Umbilical cord (tissue), 2 donors: Measurements from ENCODE around the gene NUCB2. TPM values are rescaled to one million over a fixed set of nuclear protein-coding genes. Genes with fewer than 3 reads are reported as not detected.
"Not testable (repeated sequence)": the region's sequence is repeated elsewhere in the genome, so short reads cannot be mapped to it uniquely, and the experiment has no call there.

Experiments
- DNase-seq: peaks from one replicate; pipeline ENCODE4 v3.0.0-alpha.2; 2015; ENCODE audit warnings: low spot score
- total RNA-seq: library from RNA; depleted of rRNA; stranded (reverse); fragments of >200 nt; gene quantifications from one replicate; pipeline ENCODE4 v1.2.3, GENCODE V29; 2014; ENCODE audit warnings: low replicate concordance; ENCODE audit not compliant: insufficient read depth

Gene NUCB2
- total RNA-seq, 1 donor from 2014 or later = 122 TPM

- not testable (repeated sequence) for DNase-seq
Observed at GRCh38 chr11:17268500-17268899, 8.0 kb upstream of the NUCB2 start.

- no peak for DNase-seq
Observed at GRCh38 chr11:17268902-17269301, 7.6 kb upstream of the NUCB2 start.

DNA sequence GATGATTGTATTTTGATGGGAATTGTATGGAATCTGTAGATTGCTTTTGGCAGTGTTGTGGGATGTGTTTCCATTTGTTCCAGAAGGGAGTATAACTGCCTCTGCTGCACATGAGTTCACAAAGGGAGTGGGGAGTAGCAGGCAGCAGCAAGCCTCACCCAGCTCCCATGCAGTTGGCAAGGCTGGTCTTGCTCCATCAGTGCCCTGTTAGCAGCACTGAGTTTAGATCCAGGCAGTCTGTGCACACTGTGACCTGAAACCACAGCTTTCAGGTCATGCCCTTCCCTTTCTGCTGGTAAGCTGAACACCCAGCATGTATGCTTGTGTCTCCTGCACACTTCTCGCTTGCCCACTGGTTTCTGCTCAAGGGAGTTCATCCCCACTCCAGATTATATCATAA, 3.7 kb upstream of the NUCB2 start:
- no peak for DNase-seq

- no peak for DNase-seq
Observed at GRCh38 chr11:17273211-17273610, 3.3 kb upstream of the NUCB2 start.

DNA sequence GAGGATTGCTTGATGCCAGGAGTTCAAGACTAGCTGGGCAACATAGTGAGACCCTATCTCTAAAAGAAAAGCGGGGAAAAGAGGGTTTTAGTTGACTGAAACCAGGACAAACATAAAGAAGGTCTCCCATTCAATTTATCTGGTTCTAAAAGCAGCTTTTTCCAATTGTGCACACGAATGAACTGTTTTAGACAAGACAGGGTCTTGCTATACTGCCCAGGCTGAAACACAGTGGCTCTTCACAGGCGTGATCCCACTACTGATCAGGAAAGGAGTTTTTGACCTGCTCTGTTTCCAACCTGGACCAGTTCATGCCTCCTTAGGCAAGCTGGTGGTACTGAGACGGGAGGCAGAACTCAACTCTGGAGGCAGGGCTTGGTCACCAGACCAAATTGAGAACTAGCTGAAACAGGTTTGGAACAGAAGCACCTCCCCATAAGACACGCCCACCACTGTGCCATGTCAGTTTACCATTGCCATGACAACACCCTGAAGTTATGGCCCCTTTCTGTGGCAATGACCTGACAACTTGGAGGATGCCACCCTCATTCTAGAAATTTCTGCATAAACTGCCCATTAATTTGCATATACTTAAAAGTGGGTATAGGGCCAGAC, 2.8 kb upstream of the NUCB2 start:
- DNase-seq = no peak

- DNase-seq = no peak
Observed at GRCh38 chr11:17275400-17276235, 921 bp upstream of the NUCB2 start.

- peak; percentile 67 for DNase-seq
Observed at GRCh38 chr11:17277024-17277584, 565 bp downstream of the NUCB2 start.

DNA sequence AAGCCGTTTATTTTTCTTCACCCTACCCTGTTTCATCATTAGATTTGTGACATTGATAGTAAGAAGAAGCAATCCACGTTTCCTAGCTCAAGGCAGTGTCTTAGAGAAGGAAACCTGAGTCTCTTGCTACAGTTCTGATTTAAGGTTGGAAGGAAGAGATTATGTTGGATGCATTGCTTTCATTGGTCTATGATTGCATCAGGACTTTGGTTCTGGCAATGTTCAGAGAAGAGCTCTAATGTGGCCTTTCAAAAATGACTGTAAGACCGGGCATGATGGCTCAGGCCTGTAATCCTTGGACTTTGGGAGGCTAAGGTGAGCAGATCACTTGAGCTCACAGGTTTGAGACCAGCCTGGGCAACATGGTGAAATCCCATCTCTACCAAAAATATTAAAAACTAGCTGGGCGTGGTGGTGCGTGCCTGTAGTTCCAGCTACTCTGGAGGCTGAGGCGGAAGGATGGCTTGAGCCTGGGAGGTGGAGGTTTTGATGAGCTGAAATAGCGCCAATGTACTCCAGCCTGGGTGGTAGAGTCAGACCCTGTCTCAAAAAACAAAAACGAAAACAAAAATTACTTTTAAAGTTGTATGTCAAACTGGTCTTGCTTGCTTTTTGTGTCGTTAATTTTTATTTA, 4.1 kb downstream of the NUCB2 start:
- no peak for DNase-seq

GRCh38 chr11:17286332-17286731, 9.8 kb downstream of the NUCB2 start:
- no peak for DNase-seq

DNA sequence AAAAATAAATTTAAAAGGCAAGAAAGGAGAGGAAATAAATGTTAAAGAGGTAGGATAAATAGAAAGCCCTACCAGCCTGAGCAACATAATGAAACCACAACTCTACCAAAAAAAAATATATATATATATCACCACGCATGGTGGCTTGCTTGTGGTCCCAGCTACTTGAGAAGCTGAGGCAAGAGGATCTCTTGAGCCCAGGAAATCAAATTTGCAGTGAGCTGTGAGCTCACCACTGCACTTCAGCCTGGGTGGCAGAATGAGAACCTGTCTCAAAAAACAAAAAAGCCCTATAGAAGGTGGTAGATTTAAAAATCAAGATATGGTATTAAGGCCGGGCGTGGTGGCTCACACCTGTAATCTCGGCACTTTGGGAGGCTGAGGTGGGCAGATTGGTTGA, 10.5 kb downstream of the NUCB2 start:
- DNase-seq = no peak

- no peak for DNase-seq
Observed at GRCh38 chr11:17291710-17292109, 15.2 kb downstream of the NUCB2 start.

DNA sequence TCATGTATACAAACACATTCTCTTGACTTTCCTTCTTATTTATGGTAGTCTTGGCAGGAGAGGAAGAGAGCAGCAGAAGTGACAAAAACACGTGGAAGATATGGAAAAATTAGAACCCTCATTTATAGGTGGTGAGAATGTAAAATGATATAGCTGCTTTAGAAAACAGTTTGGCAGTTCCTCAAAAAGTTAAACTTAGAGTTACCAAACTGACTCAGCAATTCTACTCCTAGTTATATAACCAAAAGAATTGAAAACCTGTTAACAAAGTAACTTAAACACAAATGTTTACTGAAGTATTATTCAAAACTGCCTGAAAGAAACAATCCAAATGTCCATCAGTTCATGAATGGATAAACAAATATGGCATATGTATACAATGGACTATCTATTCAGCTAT, 16.8 kb downstream of the NUCB2 start:
- DNase-seq = no peak

- no peak for DNase-seq
Observed at GRCh38 chr11:17294033-17294432, 17.5 kb downstream of the NUCB2 start.

DNA sequence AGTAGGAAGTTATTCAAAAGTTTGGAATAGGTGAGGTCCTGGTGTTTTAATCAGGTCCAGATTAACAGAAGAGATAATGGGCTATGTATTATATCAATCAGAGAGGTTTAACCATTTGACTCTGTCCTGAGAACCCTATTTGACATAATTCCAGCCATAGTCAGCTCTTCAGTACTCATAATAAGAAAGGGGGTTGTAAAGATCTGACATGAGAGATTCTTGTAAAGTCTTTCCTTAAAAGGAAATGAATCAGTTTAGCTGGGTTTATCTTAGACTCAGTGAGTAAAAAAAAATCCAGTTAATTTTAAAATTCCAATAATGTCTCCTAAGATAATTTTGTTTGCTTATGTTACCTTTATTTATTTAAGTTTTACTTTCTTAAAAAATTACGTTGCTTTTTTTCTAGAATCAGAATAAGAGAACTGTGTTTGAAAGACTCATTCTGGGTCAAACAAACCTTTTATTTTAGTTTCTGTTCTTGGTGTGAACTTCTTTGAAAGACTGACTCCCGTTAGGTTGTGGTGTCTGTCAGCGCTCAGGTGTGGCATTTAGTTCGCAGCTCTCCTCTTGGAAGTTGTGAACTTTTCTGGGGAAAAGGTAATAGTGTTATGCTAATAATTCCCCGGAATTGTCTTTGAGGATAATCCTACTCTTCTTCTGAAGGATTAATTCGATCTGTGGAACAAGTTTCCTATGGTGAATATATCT, 20.5 kb downstream of the NUCB2 start:
- no peak for DNase-seq

DNA sequence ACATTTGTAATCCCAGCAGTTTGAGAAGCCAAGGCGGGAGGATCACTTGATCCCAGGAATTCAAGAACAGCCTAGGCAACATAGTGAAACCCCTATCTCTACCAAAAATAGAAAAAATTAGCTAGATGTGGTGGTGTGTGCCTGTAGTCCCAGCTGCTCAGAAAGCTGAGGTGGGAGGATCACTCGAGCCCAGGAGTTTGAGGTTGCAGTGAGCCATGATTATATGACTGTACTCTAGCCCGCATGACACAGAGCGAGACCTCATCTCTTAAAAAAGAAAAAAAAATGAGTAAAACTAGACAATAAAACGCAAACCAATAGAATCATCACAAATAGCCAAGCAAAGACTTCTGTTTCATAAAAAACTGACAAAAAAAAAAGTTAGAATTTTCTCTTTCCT, 21.8 kb downstream of the NUCB2 start:
- DNase-seq = no peak

GRCh38 chr11:17300372-17300771, 23.8 kb downstream of the NUCB2 start:
- no peak for DNase-seq

DNA sequence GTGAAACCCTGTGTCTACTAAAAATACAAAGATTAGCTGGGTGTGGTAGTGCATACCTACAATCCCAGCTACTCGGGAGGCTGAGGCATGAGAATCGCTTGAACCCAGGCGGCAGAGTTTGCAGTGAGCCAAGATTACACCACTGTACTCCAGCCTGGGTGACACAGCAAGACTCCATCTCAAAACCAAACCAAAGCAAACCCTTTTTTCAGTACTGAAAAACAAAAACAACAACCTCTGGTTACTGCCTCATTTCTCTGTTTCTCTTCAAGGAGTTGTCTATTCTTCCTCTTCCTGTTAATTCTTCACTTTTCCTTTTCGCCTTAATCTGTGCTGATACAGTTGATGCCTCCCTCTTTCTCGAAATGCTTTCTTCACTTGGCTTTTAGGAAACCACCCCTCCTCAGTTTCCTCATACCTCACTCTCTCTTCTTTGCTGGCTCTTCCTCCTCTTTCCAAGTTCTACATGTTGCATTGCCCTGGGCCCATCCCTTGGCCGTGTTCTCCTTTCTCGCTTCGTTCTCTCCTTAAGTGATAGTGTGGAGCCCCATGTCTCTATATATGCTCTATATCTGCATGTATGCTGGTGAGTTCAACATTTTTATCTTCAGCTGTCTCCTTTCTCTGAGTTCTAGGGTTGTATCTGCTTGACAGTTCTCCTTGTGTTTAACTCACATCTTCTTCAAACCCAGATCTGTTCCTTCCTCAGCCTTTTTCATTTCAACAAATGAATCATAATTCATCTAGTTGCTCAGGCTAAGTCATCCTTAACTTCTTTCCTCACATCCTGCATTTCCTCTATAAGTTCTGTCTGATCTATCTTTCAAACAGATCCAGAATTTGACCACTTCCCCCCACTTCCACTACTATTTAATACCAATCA, 37.1 kb downstream of the NUCB2 start:
- DNase-seq = no peak

DNA sequence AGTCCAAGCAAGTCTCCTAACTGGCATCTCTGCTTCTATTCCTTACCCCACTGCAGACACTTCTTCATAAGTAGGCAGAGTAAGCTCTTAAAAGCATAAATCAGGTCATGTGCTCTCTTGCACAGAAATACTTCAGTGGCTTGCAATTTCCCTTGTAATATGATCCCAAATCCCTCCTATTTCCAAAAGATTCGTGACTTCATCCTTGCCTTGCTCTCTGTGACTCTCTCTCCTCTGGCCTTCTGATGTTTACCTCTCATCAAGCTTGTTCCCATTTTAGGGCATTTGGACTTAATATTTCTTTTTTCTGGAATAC, 37.7 kb downstream of the NUCB2 start:
- peak; percentile 72 for DNase-seq

DNA sequence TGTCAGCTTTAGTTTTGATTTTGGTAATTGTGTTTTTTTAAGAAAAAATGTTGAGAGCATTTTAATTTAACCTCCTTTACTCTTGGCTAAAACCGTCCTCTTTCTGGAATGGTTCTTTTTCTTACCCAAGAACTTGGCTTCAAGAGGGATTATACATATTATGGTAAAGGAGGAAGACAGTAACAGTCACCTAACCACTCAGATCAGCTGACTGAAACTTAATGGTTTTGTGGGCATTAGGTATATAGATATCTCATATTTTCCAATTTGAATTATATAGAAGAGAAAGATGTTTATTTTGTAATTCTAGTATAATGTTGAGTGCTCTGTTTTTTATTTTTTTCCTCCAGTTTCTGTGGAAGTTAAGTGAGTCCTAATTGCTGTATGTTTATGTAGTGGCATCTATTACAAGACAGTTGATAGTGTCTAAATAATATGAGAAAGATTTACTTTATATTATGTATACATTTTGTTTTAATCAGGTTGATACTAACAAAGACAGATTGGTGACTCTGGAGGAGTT, 38.4 kb downstream of the NUCB2 start:
- no peak for DNase-seq

DNA sequence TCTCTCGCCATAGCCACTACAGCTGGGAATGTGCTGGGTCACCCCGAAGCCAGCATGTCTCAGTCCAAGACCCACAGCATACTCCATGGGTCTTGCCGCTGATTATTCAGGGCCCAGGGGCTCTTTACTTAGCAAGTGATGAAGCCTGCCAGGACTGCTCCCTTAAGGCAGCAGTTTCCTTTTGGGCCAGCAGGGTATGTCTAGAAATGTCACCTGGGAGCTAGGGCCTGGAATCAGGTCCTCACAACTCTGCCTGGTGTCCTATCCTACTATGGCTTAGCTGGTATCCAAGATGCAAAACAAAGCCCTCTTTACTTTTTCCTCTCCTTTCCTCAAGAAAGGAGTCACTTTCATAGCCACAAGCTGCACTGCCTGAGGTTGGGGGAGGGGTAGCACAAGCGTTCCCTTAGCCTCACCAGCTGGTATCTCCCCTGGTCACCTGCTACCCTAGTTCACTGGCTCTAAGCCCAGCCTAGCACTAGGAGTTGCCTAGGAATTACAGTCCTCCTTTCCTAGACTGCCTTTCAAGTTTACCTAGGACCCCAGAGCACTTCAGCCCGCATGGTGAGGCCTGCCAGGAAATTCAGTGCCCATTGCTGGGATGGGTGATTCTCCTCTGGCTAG, 52.4 kb downstream of the NUCB2 start:
- no peak for DNase-seq
